GM18502 (cell line): Measurements from ENCODE around the gene KIAA0232.
A peak's percentile ranks its signal among the peaks of the same experiment; 100 is the strongest.
"Not testable (repeated sequence)": the region's sequence is repeated elsewhere in the genome, so short reads cannot be mapped to it uniquely, and the experiment has no call there.

ENCODE experiments used
- ATAC-seq: cut with Tn5 transposase; IDR thresholded peaks from one replicate; pipeline ENCODE4 v1.9.1; 2021; ENCODE audit warnings: mild to moderate bottlenecking; ENCODE audit not compliant: unreplicated experiment, poor library complexity

KIAA0232 gene

GRCh38 chr4:6773106-6773505 lies 9.4 kb upstream of the KIAA0232 start:
- no peak for ATAC-seq

GRCh38 chr4:6773616-6774540 lies 8.6 kb upstream of the KIAA0232 start:
- no peak for ATAC-seq

- ATAC-seq: no peak
Measured at GRCh38 chr4:6775746-6776145, 6.8 kb upstream of the KIAA0232 start.

GRCh38 chr4:6776920-6777635 lies 5.4 kb upstream of the KIAA0232 start:
- no peak for ATAC-seq

- ATAC-seq: no peak
Measured at GRCh38 chr4:6777636-6778281, 4.8 kb upstream of the KIAA0232 start.

GRCh38 chr4:6778435-6778834 lies 4.1 kb upstream of the KIAA0232 start:
- ATAC-seq: no peak

GRCh38 chr4:6779667-6780565 lies 2.6 kb upstream of the KIAA0232 start:
- ATAC-seq: no peak

- ATAC-seq: no peak
Measured at GRCh38 chr4:6781113-6781512, 1.4 kb upstream of the KIAA0232 start.

- no peak for ATAC-seq
Measured at GRCh38 chr4:6781561-6781960, 966 bp upstream of the KIAA0232 start.

- ATAC-seq: no peak
Measured at GRCh38 chr4:6782846-6783110, 251 bp downstream of the KIAA0232 start.

- ATAC-seq: peak; percentile 77
Measured at GRCh38 chr4:6783111-6783981, 819 bp downstream of the KIAA0232 start.

- ATAC-seq: no peak
Measured at GRCh38 chr4:6785572-6785925, 3.0 kb downstream of the KIAA0232 start.

GRCh38 chr4:6788123-6788522 lies 5.6 kb downstream of the KIAA0232 start:
- ATAC-seq: no peak

GRCh38 chr4:6791245-6791644 lies 8.7 kb downstream of the KIAA0232 start:
- not testable (repeated sequence) for ATAC-seq

- not testable (repeated sequence) for ATAC-seq
Measured at GRCh38 chr4:6791796-6792195, 9.3 kb downstream of the KIAA0232 start.

GRCh38 chr4:6794189-6794588 lies 11.7 kb downstream of the KIAA0232 start:
- ATAC-seq: no peak

GRCh38 chr4:6795821-6796220 lies 13.3 kb downstream of the KIAA0232 start:
- ATAC-seq: no peak

- ATAC-seq: not testable (repeated sequence)
Measured at GRCh38 chr4:6797368-6797767, 14.8 kb downstream of the KIAA0232 start.

- no peak for ATAC-seq
Measured at GRCh38 chr4:6799091-6799490, 16.6 kb downstream of the KIAA0232 start.
